SK-N-SH treated with all-trans-retinoic acid at 6 μM for 48 hours (cell line): ENCODE data around the gene MAPK12.

ENCODE experiments used
- CSDC2 ChIP-seq: fragments of 250-450 bp; sonication (Bioruptor Pico); IDR thresholded peaks from 2 replicates; pipeline ENCODE4 v1.5.0; 2020; ENCODE audit warnings: mild to moderate bottlenecking, moderate library complexity
- PPARA ChIP-seq: fragments of 250-450 bp; sonication (Bioruptor Pico); IDR thresholded peaks from 2 replicates; pipeline ENCODE4 v1.5.0; 2020; ENCODE audit warnings: mild to moderate bottlenecking, borderline replicate concordance
- SNAI2 ChIP-seq: fragments of 250-450 bp; sonication (Bioruptor Pico); IDR thresholded peaks from 2 replicates; pipeline ENCODE4 v1.5.0; 2020; ENCODE audit warnings: mild to moderate bottlenecking, moderate library complexity
- TCF4 ChIP-seq: fragments of 250-450 bp; sonication (Bioruptor Pico); IDR thresholded peaks from 2 replicates; pipeline ENCODE4 v1.8.0; 2021; ENCODE audit warnings: mild to moderate bottlenecking, moderate library complexity, borderline replicate concordance
- ZNF8 ChIP-seq: fragments of 450-650 bp; formaldehyde crosslinking; IDR thresholded peaks from 2 replicates; pipeline ENCODE4 v1.5.0; 2020; ENCODE audit warnings: mild to moderate bottlenecking, moderate library complexity
- TF ChIP-seq, protein P1 (sequence below): fragments of 250-450 bp; sonication (Bioruptor Pico); IDR thresholded peaks from 2 replicates; pipeline ENCODE4 v1.8.0; 2021; ENCODE audit warnings: low read depth, mild to moderate bottlenecking, moderate library complexity, borderline replicate concordance
- TF ChIP-seq, protein P2 (sequence below): fragments of 250-450 bp; sonication (Bioruptor Pico); IDR thresholded peaks from 2 replicates; pipeline ENCODE4 v1.5.1; 2020; ENCODE audit warnings: low read depth, mild to moderate bottlenecking, moderate library complexity
- TF ChIP-seq, protein P3 (sequence below): fragments of 250-450 bp; sonication (Bioruptor Pico); IDR thresholded peaks from 2 replicates; pipeline ENCODE4 v1.8.0; 2020; ENCODE audit warnings: mild to moderate bottlenecking, moderate library complexity, borderline replicate concordance

DNA sequence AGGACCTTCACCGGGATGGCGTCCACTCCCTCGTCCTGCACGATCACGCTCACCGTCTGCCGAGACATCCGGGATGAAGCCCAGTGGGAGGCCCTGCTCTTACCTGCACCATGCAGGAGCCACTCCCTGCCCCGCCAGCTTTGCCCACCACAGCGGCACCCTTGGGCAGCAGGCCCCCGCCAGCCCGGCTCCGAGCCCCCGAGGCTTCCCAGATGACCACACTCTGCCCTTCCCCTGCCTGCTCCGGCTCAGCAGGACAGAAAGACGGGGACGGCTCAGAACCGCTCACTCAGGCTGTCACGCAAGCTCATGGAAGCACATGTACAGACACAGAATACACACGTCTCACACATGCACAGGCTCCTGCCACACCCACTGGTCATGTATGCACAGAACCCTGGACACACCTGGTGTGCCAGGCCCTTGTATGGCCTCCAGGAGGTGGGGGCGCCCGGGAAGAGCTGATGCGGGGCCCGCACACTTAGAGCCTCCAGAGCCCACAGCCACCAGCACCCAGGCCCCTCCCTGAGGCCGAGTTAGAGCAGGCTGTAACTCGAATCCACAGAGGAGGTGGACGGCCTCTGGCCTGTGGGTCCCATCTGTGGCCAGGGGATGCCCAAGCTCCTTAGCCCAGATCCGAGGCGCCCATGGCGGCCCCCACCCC lies 17.6 kb upstream of the MAPK12 start:
- TF ChIP-seq, protein P1, sequence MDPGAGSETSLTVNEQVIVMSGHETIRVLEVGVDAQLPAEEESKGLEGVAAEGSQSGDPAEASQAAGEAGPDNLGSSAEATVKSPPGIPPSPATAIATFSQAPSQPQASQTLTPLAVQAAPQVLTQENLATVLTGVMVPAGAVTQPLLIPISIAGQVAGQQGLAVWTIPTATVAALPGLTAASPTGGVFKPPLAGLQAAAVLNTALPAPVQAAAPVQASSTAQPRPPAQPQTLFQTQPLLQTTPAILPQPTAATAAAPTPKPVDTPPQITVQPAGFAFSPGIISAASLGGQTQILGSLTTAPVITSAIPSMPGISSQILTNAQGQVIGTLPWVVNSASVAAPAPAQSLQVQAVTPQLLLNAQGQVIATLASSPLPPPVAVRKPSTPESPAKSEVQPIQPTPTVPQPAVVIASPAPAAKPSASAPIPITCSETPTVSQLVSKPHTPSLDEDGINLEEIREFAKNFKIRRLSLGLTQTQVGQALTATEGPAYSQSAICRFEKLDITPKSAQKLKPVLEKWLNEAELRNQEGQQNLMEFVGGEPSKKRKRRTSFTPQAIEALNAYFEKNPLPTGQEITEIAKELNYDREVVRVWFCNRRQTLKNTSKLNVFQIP (CRISPR knock-in tag), result no peak
- TF ChIP-seq, protein P2, sequence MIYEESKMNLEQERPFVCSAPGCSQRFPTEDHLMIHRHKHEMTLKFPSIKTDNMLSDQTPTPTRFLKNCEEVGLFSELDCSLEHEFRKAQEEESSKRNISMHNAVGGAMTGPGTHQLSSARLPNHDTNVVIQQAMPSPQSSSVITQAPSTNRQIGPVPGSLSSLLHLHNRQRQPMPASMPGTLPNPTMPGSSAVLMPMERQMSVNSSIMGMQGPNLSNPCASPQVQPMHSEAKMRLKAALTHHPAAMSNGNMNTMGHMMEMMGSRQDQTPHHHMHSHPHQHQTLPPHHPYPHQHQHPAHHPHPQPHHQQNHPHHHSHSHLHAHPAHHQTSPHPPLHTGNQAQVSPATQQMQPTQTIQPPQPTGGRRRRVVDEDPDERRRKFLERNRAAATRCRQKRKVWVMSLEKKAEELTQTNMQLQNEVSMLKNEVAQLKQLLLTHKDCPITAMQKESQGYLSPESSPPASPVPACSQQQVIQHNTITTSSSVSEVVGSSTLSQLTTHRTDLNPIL (CRISPR knock-in tag), result no peak
- TF ChIP-seq, protein P3, sequence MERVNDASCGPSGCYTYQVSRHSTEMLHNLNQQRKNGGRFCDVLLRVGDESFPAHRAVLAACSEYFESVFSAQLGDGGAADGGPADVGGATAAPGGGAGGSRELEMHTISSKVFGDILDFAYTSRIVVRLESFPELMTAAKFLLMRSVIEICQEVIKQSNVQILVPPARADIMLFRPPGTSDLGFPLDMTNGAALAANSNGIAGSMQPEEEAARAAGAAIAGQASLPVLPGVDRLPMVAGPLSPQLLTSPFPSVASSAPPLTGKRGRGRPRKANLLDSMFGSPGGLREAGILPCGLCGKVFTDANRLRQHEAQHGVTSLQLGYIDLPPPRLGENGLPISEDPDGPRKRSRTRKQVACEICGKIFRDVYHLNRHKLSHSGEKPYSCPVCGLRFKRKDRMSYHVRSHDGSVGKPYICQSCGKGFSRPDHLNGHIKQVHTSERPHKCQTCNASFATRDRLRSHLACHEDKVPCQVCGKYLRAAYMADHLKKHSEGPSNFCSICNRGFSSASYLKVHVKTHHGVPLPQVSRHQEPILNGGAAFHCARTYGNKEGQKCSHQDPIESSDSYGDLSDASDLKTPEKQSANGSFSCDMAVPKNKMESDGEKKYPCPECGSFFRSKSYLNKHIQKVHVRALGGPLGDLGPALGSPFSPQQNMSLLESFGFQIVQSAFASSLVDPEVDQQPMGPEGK, result no peak
- TF ChIP-seq TCF4 (CRISPR knock-in tag) (no peak), ZNF8 (no peak), PPARA (no peak), CSDC2 (no peak), SNAI2 (CRISPR knock-in tag) (no peak)
